ENCODE measurements around the gene ZBTB16.

The ZBTB16 gene

DNA sequence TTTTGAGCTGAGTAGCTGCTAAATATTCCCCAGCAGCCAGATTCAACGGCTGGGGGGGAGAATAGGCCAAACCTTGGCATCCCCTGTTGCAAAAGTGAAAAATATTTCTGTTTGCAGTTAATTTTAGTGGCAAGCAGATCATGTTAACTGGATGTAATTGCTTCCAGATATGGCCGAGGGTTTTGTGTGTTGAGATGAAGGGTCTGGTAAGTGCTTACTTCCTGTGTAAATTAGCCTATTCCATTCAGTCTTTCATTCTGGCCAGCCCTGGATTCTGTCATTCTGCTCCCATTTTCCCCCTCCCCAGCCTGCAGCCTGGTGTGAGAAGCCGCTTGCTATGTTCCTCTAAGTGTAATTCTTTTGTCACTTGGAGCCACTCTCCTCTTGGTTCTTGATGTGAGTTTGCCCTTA is 17.4 kb downstream of the ZBTB16 start (continued):
- TF ChIP-seq PRDM6 (tag by site-specific recombination; IDR thresholded peaks at IDR 0.05) (peak; percentile 79), SCRT1 (tag by site-specific recombination; IDR thresholded peaks at IDR 0.05; ENCODE audit: borderline replicate concordance) (no peak), OSR2 (tag by site-specific recombination; IDR thresholded peaks at IDR 0.05) (peak; percentile 72), ZNF16 (tag by site-specific recombination; IDR thresholded peaks at IDR 0.05; ENCODE audit: low read depth) (no peak), HIC1 (tag by site-specific recombination; IDR thresholded peaks at IDR 0.05) (no peak), ZIC2 (tag by site-specific recombination; IDR thresholded peaks at IDR 0.05) (no peak), PRDM10 (tag by site-specific recombination; IDR thresholded peaks at IDR 0.05) (peak; percentile 87), MEIS1 (CRISPR knock-in tag; IDR thresholded peaks at IDR 0.05; ENCODE audit: borderline replicate concordance) (no peak)
- TF ChIP-seq, protein P1, sequence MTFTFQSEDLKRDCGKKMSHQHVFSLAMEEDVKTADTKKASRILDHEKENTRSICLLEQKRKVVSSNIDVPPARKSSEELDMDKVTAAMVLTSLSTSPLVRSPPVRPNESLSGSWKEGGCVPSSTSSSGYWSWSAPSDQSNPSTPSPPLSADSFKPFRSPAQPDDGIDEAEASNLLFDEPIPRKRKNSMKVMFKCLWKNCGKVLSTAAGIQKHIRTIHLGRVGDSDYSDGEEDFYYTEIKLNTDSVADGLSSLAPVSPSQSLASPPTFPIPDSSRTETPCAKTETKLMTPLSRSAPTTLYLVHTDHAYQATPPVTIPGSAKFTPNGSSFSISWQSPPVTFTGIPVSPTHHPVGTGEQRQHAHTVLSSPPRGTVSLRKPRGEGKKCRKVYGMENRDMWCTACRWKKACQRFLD (tag by site-specific recombination; IDR thresholded peaks at IDR 0.05): no peak

DNA sequence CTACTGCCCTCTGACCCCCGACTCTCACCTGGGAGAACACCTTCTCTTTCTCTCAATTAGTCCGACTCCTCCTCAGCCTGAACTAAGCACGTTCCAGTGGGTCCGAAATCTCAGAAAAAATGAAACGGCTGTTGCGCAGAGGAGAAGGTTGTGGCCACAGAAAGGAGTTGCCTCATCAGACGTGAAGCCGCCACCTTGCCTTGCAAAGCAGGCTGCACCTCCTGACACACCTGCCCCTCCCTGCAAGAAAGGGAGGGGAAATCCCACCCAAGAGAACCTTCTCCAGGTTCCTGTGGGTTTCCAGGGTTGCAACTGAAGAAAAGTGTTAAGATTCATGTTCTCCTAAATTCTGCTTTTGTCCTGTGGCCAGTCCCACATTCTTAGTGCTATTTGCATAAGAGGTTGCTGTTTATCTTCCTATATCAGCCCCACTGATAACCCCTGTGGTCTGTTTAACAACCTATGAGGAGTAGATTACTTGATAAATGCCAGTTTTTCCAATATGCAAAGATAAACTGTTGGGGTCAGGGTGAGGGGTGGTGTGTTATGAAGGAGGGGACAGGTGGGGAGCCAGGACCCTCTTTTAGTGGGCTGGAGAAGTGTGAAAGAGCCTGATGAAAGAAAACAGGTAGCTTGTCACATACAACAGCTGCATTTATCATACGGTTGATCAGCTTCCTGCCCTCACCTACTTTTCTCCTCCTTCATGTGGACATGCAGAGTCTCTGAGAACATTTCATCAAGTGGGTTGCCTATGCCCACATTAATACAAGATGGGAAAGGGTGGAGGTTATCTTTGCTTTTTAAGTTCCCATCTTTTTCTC is 18.2 kb downstream of the ZBTB16 start:
- no peaks in the 10 kb centered on the region for H3K9me3 ChIP-seq (ENCODE audit: control insufficient read depth, insufficient read depth, low read depth, low read length)
- H3K27ac ChIP-seq (ENCODE audit: extremely low read depth, low read depth, low read length): peak overlapping the region; percentile 21; the same call in 1 of the 2 replicates
- H3K36me3 ChIP-seq (ENCODE audit: control insufficient read depth in 2 of 2, insufficient read depth in 1 of 2, low read length in 2 of 2): no peaks in the 10 kb centered on the region
- ChIA-PET CTCF (interaction anchor here (0.6 to 0.9 kb wide), 3 partner anchors 38 to 226 kb away, joined by 3 to 4 read pairs (median 3); no protein-coding TSS in a partner anchor), POLR2A (interaction anchor here (0.9 kb wide), 1 partner anchor 17 kb away, joined by 3 read pairs; no protein-coding TSS in a partner anchor)
- peaks cover 37% of the 10 kb centered on the region for H3K4me1 ChIP-seq (ENCODE audit: control insufficient read depth, insufficient read depth, low read length)
- H3K4me3 ChIP-seq (ENCODE audit: low read depth, low read length): no peak overlapping the region
- TF ChIP-seq, protein P2, sequence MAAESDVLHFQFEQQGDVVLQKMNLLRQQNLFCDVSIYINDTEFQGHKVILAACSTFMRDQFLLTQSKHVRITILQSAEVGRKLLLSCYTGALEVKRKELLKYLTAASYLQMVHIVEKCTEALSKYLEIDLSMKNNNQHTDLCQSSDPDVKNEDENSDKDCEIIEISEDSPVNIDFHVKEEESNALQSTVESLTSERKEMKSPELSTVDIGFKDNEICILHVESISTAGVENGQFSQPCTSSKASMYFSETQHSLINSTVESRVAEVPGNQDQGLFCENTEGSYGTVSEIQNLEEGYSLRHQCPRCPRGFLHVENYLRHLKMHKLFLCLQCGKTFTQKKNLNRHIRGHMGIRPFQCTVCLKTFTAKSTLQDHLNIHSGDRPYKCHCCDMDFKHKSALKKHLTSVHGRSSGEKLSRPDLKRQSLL (tag by site-specific recombination; IDR thresholded peaks at IDR 0.05): no peak
- TF ChIP-seq PRDM2 (tag by site-specific recombination; IDR thresholded peaks at IDR 0.05; ENCODE audit: borderline replicate concordance) (no peak), ZNF148 (tag by site-specific recombination; IDR thresholded peaks at IDR 0.05; ENCODE audit: borderline replicate concordance) (no peak), PRDM1 (tag by site-specific recombination; IDR thresholded peaks at IDR 0.05) (0 out of 2 replicates have a peak, but pooled peaks have one; percentile 24), ZNF514 (tag by site-specific recombination; IDR thresholded peaks at IDR 0.05) (no peak), ZNF157 (tag by site-specific recombination; IDR thresholded peaks at IDR 0.05) (no peak), ZIC2 (tag by site-specific recombination; IDR thresholded peaks at IDR 0.05) (no peak)

Data from HEK293 (cell line).